Right ventricle myocardium inferior (tissue), 1 donor: ENCODE data around the gene DBP. TPM values are rescaled to one million over a fixed set of nuclear protein-coding genes. Genes with fewer than 3 reads are reported as not detected.

Experiments
- ATAC-seq: fragments of 200-7000 bp; cut with Tn5 transposase; one replicate; pipeline ENCODE4 v1.9.1; 2020; ENCODE audit warnings: mild to moderate bottlenecking, moderate library complexity
- DNase-seq: peaks from one replicate; pipeline ENCODE4 v3.0.0; 2021; ENCODE audit errors: missing footprints
- intact Hi-C: fragments of 100-400 bp; cut with DNase I; formaldehyde crosslinking; loops from one replicate; pipeline ENCODE4 v1.11.0; 2022
- total RNA-seq: library from RNA; stranded (reverse); fragmentation: NEBNext Ultra II Directional; extraction: Animal tissue kit (Norgen Biotek cat#: 25700); gene quantifications from one replicate; pipeline ENCODE4 v1.2.1, GENCODE V29; 2021
- donor health status: DM: no; HTN: yes; CAD: no; lungs with severe emphysema.

The DBP gene
- total RNA-seq, 1 donor from 2014 or later: 15.2 TPM

DNA sequence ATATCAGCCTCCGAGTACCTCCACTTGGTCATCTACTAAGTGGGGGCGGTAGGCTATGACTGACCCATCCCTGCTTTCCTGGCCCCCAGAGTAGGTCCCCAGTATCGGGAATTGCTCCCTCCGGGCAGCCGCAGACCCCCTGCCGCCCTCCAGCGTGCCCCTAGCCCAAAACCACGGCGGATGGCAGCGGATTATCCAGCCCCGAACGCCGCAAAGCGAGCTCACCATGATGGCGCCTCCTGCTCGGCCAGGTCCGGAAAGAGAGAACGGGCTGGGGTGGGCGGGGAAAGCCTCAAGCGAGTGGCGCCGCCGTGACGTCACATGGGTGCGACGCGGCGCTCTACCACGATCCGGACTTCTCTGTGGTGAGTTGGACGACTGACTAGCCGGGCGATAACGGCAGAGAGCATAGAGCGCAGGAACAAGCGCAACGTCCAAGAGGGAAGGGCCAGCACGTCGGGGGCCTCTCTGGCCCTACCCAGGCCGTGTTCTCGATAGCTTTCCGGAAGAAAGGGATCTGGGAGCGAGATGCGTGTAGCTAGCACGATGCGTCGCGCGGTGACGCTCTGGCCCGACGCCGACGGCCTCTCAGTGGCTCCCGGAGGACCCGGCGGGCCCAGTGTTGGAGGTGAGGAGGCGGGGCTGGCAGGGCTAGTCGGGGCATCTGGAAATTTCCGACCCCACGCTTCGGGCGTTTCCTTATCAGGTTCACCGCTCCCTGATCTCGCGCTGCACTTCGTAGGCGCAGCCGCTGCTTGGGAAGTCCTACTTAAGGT, 18.1 kb downstream of the DBP start, which contains the start of the genes RPL18 and SPHK2:
RPL18 (minus strand) TSS at position 263 of the 776 bp plus-strand sequence; CDS start at position 228, 35 bp downstream.
SPHK2 (plus strand) TSS at position 591 of the 776 bp plus-strand sequence. CDS start 1,009 bp downstream, outside the sequence.
- intact Hi-C loops: no loop called here
- DNase-seq (peak; percentile 99), ATAC-seq (peak; percentile 93)

DNA sequence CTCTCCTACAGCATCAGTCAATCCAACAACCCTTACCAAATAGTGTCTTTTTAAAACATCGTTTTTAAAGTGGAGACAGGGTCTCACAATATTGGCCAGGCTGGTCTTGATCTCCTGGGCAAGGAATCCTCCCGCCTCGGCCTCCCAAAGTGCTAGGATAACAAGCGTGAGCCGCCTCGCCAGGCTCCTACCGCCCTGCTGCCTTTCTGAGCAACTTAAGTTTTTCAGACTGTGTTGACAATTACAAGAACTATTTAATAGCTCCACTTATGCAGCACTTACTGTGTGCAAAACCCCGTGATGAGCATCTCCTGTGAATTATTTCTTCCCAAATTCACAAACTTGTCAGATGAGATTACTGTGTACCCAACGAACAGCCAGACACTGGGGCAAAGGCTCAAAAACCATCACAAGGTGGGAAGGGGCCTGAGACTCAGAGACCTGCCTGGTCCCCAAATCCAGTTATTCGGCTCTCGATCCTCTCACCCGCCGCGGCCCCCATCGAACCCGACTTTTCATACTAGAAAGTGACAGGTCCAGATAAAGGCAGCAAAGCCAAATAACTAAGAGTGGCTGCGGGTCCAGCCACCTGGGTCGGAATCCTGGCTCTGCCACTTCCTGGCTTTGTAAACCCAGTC, 18.8 kb downstream of the DBP start:
- no peak for ATAC-seq
- intact Hi-C loops: no loop called here
- DNase-seq: peak; percentile 76

DNA sequence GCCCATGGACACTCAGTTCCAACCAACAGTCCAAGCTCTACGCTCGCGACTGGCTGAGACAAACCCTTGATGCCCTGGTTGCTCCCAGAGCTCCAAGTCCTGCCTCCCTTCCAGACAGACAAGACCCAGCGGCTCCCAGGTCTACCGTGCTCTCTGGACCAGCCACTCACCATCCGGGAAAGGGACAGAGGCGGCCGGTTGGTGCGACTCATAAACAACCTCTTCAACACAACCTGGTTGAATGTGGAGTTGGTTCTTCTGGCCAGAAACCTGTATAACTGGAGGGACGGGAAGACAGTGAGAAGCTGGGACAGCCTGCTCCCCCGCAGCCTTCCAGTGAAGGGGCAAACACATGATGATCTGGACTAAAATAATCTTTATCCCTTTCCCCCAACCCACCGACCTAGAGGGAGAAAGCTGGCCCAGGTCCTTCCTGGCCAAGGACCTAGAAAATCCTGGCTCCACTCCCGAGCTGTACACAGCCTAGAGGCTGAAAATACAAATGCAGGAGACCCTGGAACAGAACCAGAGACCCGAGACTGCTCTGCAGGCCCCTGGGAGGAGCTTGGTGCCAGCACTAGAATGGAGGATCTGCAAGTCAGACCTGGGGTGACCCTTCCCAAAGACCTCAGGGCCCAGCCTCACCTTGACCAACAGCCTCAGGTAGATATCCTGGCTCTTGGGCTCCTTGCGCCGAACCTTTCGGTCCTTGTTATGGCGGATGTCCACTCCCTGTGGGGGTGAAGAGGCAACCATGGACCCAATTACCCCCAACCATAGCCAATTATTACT, 19.8 kb downstream of the DBP start:
- intact Hi-C loops: no loop called here

DNA sequence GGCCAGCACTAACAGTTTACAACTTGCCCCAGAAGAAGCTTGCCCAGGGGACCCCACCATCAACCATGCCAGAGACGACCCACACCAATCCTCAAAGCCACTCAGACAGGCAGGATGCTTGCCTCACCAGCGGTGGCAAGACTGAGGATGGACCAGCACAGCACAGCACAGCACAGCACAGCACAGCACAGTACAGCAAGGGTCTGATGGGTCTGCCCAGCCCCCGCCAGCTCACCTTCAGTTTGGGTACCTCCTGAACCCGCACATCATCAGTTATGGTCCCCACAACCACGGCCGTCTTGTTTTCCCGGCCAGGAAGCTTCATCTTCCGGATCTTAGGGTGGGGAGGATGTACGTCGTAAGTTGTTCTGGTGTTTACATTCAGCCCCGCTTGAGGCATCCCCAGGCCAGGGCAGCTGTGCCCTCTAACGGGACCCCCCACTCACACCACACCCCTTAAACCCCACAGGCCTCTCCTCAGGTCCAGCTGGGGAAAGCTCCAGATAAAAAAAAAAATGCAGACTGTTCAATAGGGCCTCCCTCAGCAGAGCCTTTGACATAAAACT, 20.6 kb downstream of the DBP start:
- intact Hi-C loops: no loop called here
- ATAC-seq (no peak), DNase-seq (no peak)

More for the DNA sequence above, 19.8 kb downstream of the DBP start:
- DNase-seq: no peak
- ATAC-seq: no peak

DNA sequence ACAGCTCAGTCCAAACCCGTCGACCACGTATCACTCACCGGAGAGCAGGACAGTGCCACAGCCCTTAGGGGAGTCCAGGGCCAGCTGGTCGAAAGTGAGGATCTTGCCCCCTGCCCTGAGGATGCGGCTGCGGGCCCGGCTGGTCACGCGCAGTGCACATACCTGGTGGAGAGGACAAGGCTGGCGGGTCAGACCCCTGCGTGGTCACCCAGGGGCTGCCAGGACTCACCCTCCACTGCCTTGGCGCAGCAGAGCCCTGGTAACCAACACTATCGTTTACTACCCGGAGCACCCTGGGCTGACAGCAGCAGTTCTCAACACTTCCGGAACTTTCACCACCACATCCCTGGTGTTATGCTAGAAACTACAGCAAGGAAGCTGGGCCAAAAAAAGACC, 21.1 kb downstream of the DBP start:
- intact Hi-C loops: no loop called here
- ATAC-seq (no peak), DNase-seq (peak; percentile 56)

DNA sequence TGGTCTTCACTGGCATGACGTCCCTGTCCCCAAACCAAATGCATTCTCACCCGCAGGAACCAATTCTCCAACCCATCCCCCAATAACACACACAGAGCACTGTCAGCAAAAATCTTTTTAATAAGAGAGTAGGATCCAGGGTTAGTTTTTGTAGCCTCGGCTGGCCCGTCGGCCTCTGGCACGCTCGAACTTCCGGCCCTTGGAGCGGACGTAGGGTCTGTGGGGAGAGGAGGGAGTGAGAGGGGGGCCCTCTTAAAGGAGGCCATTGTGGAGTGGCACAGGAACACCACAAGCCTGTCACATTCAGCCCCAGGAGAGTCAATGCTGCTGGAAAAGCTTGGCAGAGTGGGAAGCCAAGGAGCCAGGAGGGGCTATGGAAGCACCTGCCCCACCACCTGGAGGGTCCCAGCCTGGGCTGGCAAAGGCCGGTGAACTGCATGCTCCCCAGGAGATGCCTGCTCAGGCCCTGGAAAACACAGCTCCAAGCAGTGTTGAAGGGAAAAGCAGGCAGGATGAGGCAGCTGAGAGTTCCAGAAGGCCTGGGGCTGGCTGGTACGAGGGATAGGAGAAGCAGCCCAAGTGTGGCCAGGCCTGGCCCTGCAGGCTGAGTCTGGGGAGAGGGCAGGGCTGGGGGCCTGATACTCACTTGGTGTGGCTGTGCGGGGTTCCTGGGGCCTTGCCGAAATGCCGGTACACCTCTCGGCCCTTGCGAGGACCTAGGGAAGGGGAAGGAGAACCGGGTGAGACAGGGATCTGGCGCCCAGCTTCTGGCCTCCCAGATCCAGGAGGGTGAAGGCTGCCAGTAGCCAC, 21.7 kb downstream of the DBP start:
- no peak for DNase-seq
- ATAC-seq: no peak
- intact Hi-C loops: no loop called here

DNA sequence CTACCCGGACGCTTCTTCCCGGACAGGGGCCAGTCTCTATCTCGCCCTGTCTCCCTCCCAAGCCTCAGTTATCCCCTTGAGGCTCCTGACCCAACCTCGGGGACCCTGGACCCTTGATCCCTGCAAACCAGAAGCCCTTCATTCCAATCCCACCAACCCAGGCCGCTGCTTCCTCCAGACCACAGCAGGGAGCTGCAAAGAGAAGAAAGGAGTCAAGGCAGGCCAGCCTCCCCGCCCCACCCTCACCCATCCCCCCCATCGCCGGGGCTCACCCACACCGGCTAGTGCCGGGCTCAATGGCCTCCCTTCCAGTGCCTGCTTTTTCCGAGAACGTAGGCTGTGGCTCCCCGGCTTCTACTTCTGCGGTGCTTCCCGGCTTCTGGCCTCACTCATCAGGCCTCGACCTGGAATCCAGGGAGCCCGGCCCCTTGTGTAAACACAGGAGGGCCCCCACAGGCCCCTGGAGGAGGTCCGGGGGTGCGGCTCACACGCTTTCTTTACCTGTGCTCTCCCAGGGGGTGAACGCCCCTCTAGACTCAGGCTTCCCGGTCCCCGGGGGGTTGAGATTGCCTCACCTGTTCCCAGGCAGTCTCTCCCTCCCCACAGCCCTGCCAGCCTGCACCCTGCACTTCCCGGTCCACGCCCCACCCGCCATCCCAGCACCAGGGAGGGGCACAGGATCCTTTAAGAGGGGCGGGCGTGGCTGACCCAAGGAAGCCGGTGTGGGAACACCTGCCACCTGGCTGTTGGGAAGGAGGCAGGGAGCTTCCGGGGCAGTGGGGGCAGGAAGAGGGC, 22.5 kb downstream of the DBP start, which contains the start of gene FAM83E:
FAM83E (minus strand) TSS at position 641 of the 795 bp plus-strand sequence. CDS start 1,704 bp downstream, outside the sequence.
- intact Hi-C loops: no loop called here
- ATAC-seq (no peak), DNase-seq (no peak)

DNA sequence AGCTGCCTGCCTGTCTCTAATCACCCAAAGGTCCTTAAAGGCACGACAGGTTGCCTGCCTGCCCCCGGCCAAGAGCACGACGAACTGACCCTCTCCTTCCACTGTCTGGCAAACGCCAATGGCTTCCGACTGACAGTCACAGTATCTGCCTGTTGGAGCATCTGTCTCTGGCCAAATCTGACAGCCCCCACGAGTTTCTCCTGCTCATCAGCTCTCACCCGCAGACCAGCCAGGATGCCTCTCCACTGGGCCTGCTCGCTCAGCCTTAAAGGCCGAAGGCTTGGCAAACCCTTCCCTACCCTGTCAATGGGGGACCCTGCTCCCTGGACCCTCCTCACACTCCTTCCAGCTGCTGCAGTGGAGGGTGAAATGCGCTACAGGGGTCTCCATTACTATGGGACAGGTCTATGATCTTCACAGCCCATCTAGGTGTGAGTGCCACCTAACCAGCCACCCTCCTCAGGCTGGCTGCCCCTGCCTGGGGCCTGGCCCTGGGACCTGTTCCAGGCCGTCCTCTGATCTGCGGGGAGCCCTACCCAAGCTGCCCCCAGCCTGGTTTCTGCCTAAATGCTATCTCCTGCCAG, 23.2 kb downstream of the DBP start:
- ATAC-seq: no peak
- DNase-seq: no peak
- intact Hi-C loops: no loop called here

DNA sequence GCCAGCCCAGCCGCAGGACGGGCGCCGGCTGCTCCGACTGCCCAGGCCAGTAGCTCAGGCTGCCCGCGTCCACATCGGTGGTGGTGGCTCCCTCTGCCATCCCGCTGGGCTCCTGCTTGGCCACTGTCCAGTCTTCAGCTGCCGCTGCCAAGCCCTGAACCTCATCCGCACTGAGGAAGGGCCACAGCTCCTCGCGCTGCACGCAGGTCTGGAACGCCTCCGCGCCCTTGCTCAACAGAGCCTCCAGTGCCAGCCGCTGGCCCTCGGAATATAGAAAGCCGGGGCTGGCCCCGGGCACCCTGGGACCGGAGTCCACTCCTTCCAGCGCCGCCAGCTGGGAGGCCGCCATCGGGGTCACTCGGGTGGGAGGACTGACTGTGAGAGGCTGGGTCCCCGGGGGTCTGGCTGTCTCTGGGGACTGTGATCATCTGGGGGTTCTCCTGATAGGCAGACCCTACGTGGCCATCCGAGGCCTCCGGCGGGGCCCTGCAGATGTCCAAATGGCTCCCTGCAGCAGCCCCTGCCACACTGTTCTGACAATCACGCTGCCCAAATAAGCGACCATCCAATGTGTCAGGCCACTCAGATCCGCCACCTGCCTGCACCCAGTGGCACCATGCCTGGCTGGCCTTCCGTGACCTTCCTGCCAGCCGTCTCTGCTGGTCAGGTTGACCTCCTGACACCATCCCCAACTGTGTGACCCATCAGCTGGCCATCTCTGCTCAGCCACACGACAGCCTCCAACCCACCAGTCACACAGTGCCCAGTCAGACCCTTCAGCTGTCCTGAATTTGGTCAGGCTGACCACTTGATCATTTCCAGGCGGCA, 23.9 kb downstream of the DBP start:
- intact Hi-C loops: no loop called here
- DNase-seq: no peak
- no peak for ATAC-seq

DNA sequence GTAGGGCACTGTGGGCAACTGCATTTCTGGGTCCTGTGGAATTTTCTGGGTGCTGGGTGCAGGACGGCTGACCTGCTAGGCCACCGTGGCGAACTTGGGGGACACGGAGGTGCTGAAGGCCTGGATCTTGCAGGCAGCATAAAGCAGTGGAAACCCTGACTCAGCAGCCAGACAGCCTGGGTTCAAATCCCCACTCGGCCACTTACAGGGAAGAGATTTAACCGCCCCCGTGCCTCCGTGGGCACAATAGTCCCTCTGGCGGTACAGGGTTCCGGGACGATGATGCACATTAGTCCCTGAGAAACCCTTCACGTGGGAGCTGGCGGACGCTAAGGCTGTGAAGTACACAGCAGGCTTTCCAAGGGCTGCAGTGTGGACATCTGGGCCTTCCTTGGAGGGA, 25.3 kb downstream of the DBP start:
- ATAC-seq (no peak), DNase-seq (no peak)
- intact Hi-C loops: no loop called here

DNA sequence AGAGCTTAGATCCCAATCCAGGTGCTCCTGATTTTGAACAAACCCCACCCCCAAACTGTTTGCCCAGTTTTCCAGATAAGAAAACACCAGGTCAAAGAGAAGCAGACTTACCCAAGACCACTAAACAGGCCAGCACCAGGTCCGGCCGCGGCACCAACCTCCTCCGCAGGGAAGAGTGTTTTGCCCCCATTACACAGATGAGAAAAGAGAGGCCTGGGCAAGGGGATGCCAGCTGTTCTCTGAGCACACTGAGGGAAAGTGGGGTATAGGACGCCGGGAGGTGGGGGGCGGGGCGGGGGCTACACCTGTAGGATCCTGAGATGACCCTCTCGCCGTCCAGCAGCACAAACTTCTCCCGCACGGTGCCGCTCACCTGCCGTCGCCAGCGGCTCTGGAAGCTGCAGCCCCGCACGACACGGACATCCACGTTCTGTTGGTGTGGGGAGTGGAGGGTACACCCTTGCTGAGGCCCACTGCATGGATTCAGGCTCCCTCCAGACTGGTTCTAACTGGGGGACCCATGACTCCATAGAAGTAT, 27.5 kb downstream of the DBP start:
- no peak for DNase-seq
- intact Hi-C loops: no loop called here
- no peak for ATAC-seq

DNA sequence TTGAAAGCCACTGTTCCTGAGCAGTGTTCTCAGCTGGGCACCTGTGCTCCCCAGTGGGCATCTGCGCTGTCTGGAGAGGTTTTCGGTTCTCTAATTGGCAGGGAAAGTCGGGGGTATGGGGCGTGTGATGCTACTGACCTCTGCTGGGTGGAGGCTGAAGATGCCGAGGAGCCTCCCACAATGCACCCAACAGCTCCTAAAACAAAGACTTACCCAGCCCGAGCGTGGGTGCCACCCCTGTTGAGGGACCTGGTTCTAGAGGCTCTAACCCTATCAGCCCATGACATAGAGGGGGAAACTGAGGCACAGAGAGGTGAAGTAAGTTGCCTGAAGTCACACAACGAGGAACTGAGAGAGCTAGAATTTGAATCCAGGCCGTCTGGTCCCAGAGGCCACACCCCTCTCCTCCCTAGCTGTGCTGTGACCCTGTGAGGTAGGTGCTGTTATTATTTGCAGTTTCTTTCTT, 28.3 kb downstream of the DBP start:
- no peak for DNase-seq
- peak; percentile 64 for ATAC-seq
- intact Hi-C loops: no loop called here

DNA sequence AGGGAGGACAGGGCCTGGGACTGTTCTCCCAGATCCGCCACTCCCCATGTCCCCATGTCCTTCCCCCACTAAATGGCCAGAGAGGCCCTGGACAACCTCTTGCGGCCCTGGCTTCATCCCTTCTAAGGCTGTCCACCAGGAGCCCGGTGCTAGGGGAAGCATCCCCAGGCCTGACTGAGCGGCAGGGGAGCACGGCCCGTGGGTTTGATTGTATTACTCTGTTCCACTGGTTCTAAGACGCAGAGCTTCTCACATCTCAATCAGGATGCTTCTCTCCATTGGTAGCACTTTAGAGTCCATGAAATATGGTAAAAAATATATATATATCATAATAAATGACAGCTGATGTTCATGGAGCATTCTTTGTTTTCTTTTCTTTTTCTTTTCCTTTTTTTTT, 29.8 kb downstream of the DBP start:
- intact Hi-C loops: no loop called here
- no peak for DNase-seq
- no peak for ATAC-seq

DNA sequence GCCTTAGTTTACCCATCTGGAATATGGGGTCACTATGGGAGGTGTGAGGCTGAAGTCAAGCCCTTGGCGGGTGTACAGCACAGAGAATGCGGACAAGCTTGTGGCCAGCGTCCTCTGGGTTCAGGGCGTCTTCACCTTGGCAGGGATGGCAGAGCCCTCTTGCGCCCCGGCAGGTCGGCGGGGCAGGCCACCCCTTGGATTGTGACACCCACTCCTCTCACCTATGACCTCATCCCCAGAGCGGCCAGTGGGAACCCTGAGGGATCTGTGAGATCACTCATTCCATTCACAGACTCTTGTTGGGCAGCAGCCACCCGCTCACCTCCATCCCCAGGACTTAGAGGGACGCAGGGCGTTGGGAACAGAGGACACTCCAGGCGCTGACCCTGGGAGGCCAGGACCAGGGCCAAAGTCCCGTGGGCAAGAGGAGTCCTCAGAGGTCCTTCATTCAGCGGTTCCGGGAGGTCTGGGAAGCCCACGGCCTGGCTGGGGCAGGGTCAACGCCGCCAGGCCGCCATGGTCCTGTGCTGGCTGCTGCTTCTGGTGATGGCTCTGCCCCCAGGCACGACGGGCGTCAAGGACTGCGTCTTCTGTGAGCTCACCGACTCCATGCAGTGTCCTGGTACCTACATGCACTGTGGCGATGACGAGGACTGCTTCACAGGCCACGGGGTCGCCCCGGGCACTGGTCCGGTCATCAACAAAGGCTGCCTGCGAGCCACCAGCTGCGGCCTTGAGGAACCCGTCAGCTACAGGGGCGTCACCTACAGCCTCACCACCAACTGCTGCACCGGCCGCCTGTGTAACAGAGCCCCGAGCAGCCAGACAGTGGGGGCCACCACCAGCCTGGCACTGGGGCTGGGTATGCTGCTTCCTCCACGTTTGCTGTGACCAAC, 30.5 kb downstream of the DBP start, which contains the start of gene SPACA4:
SPACA4 (plus strand) TSS at position 280 of the 896 bp plus-strand sequence; CDS start at position 517, 237 bp downstream.
- no peak for DNase-seq
- no peak for ATAC-seq
- intact Hi-C loops: no loop called here

DNA sequence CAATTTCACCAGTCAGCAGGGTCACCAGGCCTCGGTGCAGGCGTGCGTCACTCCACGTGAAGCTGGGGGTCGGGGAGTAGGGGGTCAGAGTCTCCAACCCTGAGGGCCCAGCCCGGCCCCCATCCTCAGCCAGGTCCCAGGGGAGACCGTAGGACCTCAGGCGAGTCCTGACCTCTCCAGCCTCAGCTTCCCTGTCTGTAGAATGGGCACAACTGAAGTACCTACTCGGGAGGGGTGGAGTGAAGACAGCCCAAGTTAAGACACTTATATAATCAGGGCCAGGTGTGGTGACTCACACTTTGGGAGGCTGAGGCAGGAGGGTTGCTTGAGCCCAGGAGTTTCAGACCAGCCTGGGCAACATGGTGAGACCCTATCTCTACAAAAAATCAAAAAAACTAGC, 33.3 kb downstream of the DBP start:
- no peak for DNase-seq
- intact Hi-C loops: no loop called here
- ATAC-seq: no peak
